SK-N-SH treated with all-trans-retinoic acid at 6 μM for 48 hours (cell line): ENCODE measurements around the gene LYRM4.

ENCODE experiments used
- GLIS3 ChIP-seq: fragments of 250-450 bp; sonication (Bioruptor Pico); IDR thresholded peaks from 2 replicates; pipeline ENCODE4 v1.5.0; 2020; ENCODE audit warnings: mild to moderate bottlenecking, moderate library complexity
- ISL1 ChIP-seq: fragments of 250-450 bp; sonication (Bioruptor Pico); IDR thresholded peaks from 2 replicates; pipeline ENCODE4 v2.1.2; 2022; ENCODE audit warnings: mild to moderate bottlenecking, moderate library complexity
- OSR1 ChIP-seq: fragments of 250-450 bp; sonication (Bioruptor Pico); IDR thresholded peaks from 2 replicates; pipeline ENCODE4 v1.8.0; 2022; ENCODE audit warnings: moderate library complexity, mild to moderate bottlenecking, inconsistent platforms
- ZFP30 ChIP-seq: fragments of 450-650 bp; formaldehyde crosslinking; IDR thresholded peaks from 2 replicates; pipeline ENCODE4 v1.5.0; 2022; ENCODE audit warnings: mild to moderate bottlenecking, moderate library complexity
- TF ChIP-seq, protein P1 (sequence below): fragments of 250-450 bp; sonication (Bioruptor Pico); IDR thresholded peaks from 2 replicates; pipeline ENCODE4 v1.8.0; 2020; ENCODE audit warnings: mild to moderate bottlenecking, moderate library complexity, borderline replicate concordance
- TF ChIP-seq, protein P2 (sequence below): fragments of 250-450 bp; sonication (Bioruptor Pico); IDR thresholded peaks from 2 replicates; pipeline ENCODE4 v1.5.0; 2020; ENCODE audit warnings: mild to moderate bottlenecking, moderate library complexity
- TF ChIP-seq, protein P3 (sequence below): fragments of 250-450 bp; sonication (Bioruptor Pico); IDR thresholded peaks from 2 replicates; pipeline ENCODE4 v1.5.1; 2020; ENCODE audit warnings: low read depth, mild to moderate bottlenecking, moderate library complexity

DNA sequence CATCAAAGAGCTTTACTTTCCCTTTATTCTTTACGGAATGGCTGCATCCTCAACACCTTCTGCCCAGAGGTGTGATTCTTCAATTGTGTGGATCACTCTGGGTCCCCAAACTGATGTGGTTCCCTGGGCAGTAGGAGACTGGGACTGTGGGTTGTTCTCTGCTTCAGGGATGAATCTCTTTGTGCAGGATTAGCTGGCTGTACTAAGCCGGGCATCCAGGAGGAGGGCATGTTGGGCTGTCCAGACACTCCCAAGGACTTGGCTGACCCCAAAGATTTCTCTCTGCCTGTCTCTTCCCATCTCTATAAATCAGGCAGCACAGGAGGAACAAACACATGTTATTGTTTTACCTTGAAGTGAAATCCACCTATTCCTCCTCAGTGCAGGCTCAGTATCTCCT is 15.8 kb upstream of the LYRM4 start:
- TF ChIP-seq ZFP30 (CRISPR knock-in tag) (no peak), ISL1 (CRISPR knock-in tag) (no peak), OSR1 (CRISPR knock-in tag) (no peak), GLIS3 (CRISPR knock-in tag) (no peak)
- TF ChIP-seq, protein P1, sequence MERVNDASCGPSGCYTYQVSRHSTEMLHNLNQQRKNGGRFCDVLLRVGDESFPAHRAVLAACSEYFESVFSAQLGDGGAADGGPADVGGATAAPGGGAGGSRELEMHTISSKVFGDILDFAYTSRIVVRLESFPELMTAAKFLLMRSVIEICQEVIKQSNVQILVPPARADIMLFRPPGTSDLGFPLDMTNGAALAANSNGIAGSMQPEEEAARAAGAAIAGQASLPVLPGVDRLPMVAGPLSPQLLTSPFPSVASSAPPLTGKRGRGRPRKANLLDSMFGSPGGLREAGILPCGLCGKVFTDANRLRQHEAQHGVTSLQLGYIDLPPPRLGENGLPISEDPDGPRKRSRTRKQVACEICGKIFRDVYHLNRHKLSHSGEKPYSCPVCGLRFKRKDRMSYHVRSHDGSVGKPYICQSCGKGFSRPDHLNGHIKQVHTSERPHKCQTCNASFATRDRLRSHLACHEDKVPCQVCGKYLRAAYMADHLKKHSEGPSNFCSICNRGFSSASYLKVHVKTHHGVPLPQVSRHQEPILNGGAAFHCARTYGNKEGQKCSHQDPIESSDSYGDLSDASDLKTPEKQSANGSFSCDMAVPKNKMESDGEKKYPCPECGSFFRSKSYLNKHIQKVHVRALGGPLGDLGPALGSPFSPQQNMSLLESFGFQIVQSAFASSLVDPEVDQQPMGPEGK (CRISPR knock-in tag) = no peak
- TF ChIP-seq, protein P2, sequence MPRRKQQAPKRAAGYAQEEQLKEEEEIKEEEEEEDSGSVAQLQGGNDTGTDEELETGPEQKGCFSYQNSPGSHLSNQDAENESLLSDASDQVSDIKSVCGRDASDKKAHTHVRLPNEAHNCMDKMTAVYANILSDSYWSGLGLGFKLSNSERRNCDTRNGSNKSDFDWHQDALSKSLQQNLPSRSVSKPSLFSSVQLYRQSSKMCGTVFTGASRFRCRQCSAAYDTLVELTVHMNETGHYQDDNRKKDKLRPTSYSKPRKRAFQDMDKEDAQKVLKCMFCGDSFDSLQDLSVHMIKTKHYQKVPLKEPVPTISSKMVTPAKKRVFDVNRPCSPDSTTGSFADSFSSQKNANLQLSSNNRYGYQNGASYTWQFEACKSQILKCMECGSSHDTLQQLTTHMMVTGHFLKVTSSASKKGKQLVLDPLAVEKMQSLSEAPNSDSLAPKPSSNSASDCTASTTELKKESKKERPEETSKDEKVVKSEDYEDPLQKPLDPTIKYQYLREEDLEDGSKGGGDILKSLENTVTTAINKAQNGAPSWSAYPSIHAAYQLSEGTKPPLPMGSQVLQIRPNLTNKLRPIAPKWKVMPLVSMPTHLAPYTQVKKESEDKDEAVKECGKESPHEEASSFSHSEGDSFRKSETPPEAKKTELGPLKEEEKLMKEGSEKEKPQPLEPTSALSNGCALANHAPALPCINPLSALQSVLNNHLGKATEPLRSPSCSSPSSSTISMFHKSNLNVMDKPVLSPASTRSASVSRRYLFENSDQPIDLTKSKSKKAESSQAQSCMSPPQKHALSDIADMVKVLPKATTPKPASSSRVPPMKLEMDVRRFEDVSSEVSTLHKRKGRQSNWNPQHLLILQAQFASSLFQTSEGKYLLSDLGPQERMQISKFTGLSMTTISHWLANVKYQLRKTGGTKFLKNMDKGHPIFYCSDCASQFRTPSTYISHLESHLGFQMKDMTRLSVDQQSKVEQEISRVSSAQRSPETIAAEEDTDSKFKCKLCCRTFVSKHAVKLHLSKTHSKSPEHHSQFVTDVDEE (CRISPR knock-in tag) = no peak
- TF ChIP-seq, protein P3, sequence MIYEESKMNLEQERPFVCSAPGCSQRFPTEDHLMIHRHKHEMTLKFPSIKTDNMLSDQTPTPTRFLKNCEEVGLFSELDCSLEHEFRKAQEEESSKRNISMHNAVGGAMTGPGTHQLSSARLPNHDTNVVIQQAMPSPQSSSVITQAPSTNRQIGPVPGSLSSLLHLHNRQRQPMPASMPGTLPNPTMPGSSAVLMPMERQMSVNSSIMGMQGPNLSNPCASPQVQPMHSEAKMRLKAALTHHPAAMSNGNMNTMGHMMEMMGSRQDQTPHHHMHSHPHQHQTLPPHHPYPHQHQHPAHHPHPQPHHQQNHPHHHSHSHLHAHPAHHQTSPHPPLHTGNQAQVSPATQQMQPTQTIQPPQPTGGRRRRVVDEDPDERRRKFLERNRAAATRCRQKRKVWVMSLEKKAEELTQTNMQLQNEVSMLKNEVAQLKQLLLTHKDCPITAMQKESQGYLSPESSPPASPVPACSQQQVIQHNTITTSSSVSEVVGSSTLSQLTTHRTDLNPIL (CRISPR knock-in tag) = no peak
